HG03575 (cell line): ENCODE measurements around the gene DBH.
"Not testable (repeated sequence)": the region's sequence is repeated elsewhere in the genome, so short reads cannot be mapped to it uniquely, and the experiment has no call there.

Experiments
- ATAC-seq: cut with Tn5 transposase; IDR thresholded peaks from one replicate; pipeline ENCODE4 v1.9.1; 2021; ENCODE audit not compliant: unreplicated experiment, insufficient number of reproducible peaks, low FRiP score; ENCODE audit errors: extremely low read depth

DBH gene

GRCh38 chr9:133616643-133617405, 19.3 kb upstream of the DBH start:
- ATAC-seq: no peak

GRCh38 chr9:133618726-133619125, 17.4 kb upstream of the DBH start:
- ATAC-seq: no peak

- no peak for ATAC-seq
These were observed 16.4 kb upstream of the DBH start for GRCh38 chr9:133619791-133620190.

GRCh38 chr9:133621725-133622267, 14.4 kb upstream of the DBH start:
- no peak for ATAC-seq

GRCh38 chr9:133622555-133622954, 13.6 kb upstream of the DBH start:
- ATAC-seq: no peak

GRCh38 chr9:133626008-133626407, 10.2 kb upstream of the DBH start:
- not testable (repeated sequence) for ATAC-seq

- no peak for ATAC-seq
These were observed 8.8 kb upstream of the DBH start for GRCh38 chr9:133627341-133627740.

- no peak for ATAC-seq
These were observed 7.4 kb upstream of the DBH start for GRCh38 chr9:133628766-133629165.

GRCh38 chr9:133629221-133630110, 6.7 kb upstream of the DBH start:
- no peak for ATAC-seq

GRCh38 chr9:133631111-133631510, 5.1 kb upstream of the DBH start:
- no peak for ATAC-seq

GRCh38 chr9:133632806-133633680, 3.1 kb upstream of the DBH start:
- ATAC-seq: no peak

GRCh38 chr9:133633681-133634080, 2.5 kb upstream of the DBH start:
- no peak for ATAC-seq

- no peak for ATAC-seq
These were observed 2.0 kb upstream of the DBH start for GRCh38 chr9:133634081-133634691.

GRCh38 chr9:133635098-133635497, 1.1 kb upstream of the DBH start:
- ATAC-seq: no peak

- ATAC-seq: no peak
These were observed 739 bp downstream of the DBH start for GRCh38 chr9:133636902-133637301.

- no peak for ATAC-seq
These were observed 1.4 kb downstream of the DBH start for GRCh38 chr9:133637451-133638055.

GRCh38 chr9:133638076-133638475, 1.9 kb downstream of the DBH start:
- ATAC-seq: no peak

GRCh38 chr9:133638711-133639110, 2.5 kb downstream of the DBH start:
- no peak for ATAC-seq
